GM12892 (cell line): Measurements from ENCODE around the gene DPF3.

ENCODE experiments used
- POLR2A ChIP-seq: IDR thresholded peaks from 2 replicates; pipeline ENCODE4 v1.6.1; 2011; ENCODE audit warnings: low read depth, low read length, control low read depth
- POLR2AphosphoS5 ChIP-seq: IDR thresholded peaks from 2 replicates; pipeline ENCODE4 v1.6.1; 2011; ENCODE audit warnings: low read depth, low read length, control low read depth
- TAF1 ChIP-seq: IDR thresholded peaks from 2 replicates; pipeline ENCODE4 v1.6.1; 2011; ENCODE audit warnings: low read depth, mild to moderate bottlenecking, control low read depth, low read length, borderline replicate concordance

- TF ChIP-seq TAF1: no peak
- TF ChIP-seq POLR2AphosphoS5: no peak
- TF ChIP-seq POLR2A: no peak
These were observed 134.9 kb downstream of the DPF3 start for GRCh38 chr14:72758993-72759392.
